GM19025 (cell line): ENCODE measurements around the gene KCNH1.
"Not testable (repeated sequence)": the region's sequence is repeated elsewhere in the genome, so short reads cannot be mapped to it uniquely, and the experiment has no call there.

Experiments used
- ATAC-seq: cut with Tn5 transposase; IDR thresholded peaks from one replicate; pipeline ENCODE4 v1.9.1; 2021; ENCODE audit warnings: mild to moderate bottlenecking, low read depth, moderate library complexity; ENCODE audit not compliant: unreplicated experiment

KCNH1 gene

DNA sequence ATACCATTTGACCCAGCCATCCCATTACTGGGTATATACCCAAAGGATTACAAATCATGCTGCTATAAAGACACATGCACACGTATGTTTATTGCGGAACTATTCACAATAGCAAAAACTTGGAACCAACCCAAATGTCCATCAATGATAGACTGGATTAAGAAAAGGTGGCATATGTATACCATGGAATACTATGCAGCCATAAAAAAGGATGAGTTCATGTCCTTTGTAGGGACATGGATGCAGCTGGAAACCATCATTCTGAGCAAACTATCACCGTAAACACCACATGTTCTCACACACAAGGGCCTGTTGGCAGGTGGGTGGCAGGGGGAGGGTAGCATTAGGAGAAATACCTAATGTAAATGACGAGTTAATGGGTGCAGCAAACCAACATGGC is 472.4 kb downstream of the KCNH1 start:
- not testable (repeated sequence) for ATAC-seq

DNA sequence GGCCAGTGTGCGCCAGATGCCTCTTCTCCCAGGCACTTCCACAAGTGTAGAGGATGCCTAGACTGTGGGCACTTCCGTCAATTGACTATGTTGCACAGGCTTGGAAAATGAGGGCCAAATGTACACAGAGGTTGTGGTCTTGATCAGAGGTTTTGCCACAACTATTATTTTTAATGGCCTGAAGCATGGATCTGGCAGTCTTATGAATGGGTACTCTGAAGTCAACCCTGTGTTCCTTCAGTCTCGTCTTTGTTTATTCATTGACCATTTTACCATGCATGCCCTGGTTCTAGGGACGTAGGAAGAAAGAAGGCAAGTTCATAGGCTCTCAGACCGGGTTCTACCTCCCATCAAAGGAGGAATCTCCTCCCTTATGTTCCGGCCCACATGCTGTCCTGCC is 476.1 kb downstream of the KCNH1 start:
- no peak for ATAC-seq

DNA sequence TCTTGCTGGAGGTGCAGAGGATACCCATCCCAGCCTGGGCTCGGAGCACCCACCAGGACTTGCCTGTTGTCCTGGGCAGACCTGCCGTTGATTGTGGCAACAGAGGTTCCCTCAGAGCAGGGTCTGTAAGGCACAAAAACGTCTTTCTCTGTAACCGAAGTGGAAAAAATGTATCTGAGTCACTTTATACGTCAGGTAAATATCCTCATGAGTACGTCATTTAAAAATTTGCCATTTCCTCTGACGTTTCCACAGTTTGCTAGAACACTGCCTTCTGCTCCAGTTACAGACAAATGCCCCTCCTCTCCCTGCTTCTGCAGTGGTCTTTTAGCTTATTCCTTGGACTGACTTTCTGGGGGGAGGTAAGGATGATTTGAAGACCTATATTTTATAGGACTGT is 478.4 kb downstream of the KCNH1 start:
- no peak for ATAC-seq

DNA sequence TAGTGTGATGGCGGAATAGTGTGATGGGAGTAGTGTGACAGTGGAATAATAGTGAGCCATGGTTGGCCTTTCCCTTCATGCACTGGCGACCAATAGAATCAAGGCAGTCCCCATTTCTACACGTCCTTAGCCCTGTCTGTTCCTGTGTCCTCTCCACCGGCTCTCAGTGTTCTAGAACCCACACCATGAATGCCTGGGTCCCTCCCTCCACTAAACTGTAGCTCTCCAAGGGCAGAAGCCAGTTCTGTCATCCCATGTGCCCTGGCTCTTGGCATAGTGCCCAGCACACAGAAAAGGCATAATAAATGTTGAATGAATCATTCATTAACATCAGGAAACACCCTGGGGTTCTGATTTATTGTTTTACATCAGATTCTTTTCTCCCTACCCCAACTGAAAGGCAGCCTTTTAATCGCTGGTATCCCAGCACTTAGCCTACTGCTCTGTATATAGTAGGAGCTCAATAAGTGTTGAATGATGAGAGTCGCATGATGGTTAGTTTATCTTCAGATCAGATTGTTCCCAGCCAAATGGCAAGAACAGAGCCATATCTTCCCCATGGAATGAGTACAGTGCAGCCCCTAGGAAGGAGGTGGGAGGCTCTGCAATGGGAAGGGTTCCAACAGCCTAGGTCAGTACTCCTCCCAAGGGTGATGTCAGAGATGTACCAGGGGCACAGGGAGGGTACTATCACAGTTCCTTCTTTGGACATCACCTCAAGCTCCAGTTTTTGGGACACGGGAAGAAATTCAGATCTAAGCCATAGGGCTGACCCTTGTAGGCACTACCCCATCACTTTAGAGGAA is 479.6 kb downstream of the KCNH1 start:
- no peak for ATAC-seq

- ATAC-seq, result no peak
Observed at GRCh38 chr1:210653771-210654170, 480.2 kb downstream of the KCNH1 start.

GRCh38 chr1:210652329-210652954 is 481.5 kb downstream of the KCNH1 start:
- no peak for ATAC-seq

DNA sequence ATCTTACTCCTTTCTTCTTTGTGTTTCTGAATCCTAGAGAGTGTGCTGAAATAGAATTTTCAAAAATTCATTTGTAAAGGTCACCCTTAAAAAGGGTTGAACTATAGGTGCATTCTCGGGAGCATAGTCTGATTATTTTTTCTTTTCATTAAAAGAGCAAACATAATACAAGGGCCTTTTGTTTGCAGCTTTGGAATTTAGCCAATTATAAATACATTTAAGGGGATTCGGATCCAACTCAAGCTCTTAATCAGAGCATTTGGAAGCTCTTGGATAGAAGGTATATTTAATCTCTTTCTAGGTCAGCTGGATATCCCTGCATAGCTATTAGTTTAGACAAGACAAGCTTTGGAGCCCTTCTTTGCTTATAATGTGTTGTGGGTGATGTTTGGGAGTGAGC is 483.5 kb downstream of the KCNH1 start:
- no peak for ATAC-seq

DNA sequence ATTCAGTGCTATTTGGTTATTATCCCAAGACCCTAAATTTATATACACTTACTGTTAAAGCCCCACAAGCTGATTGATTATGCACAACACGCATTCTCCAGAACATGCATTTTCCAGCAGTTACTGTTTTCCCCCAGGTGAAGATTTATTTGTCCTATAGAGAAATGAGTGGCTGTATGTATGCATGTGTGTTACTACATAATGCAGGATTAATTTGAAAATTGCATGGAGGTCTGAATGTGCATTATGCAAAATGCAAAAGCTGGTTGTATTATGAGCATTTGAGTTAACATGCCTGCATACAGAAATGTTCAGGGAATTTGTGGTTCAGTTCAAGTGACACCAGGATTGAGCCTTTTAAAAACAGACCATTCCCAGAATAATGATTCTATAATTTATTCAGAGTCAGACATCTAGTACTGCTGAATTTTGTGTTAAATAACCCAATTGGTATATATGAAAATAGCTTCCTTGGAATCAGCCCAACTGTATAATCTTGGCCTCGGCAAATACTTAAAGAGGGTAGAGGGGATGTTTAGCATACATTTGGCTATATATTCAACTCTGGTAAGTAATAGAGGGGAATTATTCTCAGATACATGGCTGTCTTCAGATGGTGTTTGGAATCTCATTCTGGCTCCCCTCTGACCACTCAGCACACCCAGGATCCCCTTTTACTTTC is 485.2 kb downstream of the KCNH1 start:
- ATAC-seq, result no peak

DNA sequence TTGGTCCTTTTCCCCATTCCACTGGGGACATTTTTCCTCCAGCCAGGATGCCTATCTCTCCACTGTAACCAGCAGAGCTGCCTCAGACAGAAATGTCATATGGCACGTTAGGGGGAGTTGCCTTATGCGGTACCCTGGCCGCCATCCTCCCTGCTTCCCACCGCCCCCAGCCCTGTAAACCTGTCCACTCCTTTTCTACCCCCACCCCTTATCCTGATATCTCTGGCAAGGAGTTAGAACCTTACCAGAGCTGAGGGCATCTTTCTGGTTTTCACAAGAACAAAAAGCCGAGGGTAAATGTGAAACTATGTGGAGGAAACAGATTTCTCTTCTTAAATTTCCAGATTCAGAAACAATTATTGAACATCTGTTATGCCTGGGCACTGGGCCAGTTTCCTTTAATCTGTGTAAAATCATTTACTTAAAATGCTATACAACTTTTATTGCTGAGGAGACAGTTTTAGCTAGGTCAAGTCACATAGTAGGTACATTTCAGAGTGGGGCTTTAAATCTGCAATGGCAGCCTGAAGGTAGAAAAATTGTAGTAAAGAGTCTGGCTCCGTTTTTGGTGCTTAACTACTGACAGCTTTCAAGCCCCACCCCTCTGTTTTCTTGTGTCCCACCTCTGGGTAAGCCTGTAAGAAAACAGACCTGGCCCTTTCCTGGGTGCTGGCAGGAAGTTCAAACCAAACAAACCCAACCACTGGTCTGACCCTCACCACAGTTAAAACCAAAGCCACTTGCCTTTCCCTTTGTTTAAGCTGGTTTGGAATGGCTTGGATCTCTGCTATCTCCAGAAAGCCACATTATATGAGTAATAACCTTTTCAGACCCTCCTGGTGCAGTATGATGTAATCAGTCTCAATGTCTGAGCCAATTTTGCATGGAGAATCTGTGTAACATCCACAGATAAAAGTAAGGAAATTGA is 486.3 kb downstream of the KCNH1 start:
- no peak for ATAC-seq

DNA sequence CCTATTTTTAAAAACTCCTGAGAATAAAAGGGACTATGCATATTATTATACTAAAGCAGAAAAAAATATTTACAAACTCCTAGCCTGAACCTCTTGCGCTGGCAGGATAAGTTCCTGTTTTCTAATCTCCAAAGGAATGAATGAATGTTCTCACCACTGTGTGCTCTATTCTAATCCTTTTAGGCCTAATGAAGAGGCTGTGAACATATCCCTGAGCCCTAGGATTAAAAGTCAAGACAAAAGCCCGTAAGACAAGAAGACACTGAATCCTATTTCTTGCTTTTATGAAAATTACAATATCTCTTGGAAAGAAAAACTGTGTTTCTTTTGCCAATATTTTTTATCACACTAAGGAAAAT is 487.7 kb downstream of the KCNH1 start:
- no peak for ATAC-seq

- ATAC-seq, result no peak
Observed at GRCh38 chr1:210645582-210646257, 488.2 kb downstream of the KCNH1 start.

DNA sequence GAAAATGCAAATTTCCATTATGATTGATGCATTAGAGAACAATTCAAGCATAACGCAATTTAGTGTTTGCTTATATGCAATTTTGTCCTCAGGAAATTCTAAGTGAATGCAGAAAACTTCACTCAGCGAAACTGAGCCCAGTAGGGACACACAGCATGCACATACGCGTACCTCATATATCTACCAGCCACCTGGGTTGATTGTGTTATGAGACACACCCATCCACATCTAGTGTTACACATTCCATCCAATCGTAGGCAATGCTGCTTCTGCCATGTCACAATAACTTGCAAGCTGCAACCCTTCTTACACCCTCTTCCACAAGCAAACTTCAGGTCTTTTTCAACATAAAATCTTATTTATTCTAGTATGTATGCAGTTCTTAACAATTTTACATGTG is 492.4 kb downstream of the KCNH1 start:
- no peak for ATAC-seq

DNA sequence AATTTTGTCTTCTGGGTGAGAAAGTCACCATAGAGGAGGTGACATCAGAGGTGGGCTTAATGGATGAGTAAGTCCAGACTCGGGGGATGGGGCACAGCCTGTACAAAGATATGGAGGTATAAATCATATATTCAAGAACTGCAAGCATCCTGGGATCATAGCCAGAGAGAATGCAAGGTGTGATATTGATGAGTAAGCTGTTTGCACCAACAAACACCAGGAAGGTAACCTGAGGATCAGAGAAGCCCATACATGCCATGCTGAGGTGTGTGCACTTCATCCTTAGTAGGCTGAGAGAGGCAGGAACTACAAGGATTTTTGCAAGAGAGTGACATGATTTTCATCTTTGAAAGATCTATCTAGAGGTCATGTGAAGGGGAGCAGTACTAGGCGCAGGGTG is 498.8 kb downstream of the KCNH1 start:
- no peak for ATAC-seq

DNA sequence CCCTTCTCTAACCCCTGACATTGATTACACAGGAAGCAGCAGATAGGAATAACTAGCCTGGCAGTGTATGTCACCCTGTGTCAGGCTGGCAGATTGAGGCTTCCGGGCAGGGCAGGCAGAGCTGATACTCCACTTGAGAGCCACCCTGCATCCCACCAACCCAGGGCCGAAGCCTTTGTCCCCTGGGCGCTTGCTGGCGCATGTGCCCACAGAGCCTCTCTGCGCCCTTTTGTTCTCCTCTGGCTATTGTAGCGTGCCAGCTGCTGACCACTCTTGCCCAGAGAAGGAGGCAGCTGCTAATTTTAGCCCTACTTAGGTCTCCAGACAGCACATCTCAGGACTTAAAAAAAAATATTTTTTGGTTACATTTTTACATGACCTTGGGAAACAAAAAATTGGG is 500.3 kb downstream of the KCNH1 start:
- ATAC-seq, result no peak

GRCh38 chr1:210633140-210633539 is 500.8 kb downstream of the KCNH1 start:
- no peak for ATAC-seq

DNA sequence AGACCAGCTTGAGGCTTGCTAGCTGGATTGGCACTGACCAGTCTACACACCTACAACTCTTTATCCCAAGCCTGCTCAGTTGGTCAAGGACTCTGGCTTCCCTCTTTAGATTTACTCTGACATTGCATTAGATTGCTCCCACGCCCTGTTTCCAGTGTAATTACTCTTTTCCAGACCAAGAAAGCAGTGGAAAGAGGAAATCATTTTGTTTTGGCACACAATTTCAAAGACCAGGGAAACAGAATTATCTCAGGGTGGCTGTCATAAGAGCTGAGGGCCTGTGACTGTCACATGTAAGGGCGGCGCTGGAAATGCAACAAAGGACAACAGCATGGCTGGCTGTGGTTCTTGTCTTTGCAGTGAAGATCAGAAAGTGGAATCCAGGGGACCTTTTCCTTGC is 502.5 kb downstream of the KCNH1 start:
- no peak for ATAC-seq

- no peak for ATAC-seq
Observed at GRCh38 chr1:210629276-210629675, 504.7 kb downstream of the KCNH1 start.

- ATAC-seq, result no peak
Observed at GRCh38 chr1:210627755-210628154, 506.2 kb downstream of the KCNH1 start.
